CD4-positive, alpha-beta T cell treated with Interleukin-21 for 1 hour (primary cell): ENCODE data around the gene STAM2.
"Not testable (repeated sequence)": the region's sequence is repeated elsewhere in the genome, so short reads cannot be mapped to it uniquely, and the experiment has no call there.

Experiments
- DNase-seq: peaks from one replicate; pipeline ENCODE4 v3.0.0-alpha.2; 2020

STAM2 gene

GRCh38 chr2:152103271-152103670 is 72.3 kb downstream of the STAM2 start:
- DNase-seq, result no peak

GRCh38 chr2:152100961-152101360 is 74.6 kb downstream of the STAM2 start:
- DNase-seq, result no peak

GRCh38 chr2:152099367-152100050 is 76.1 kb downstream of the STAM2 start:
- no peak for DNase-seq

GRCh38 chr2:152098496-152099366 is 76.8 kb downstream of the STAM2 start, which contains the start of gene CACNB4:
Gene CACNB4, minus strand, starts transcription at chr2:152099044.
- no peak for DNase-seq

- no peak for DNase-seq
Observed at GRCh38 chr2:152097801-152098495, 77.6 kb downstream of the STAM2 start.

GRCh38 chr2:152097290-152097800 is 78.2 kb downstream of the STAM2 start:
- DNase-seq, result no peak

- DNase-seq, result no peak
Observed at GRCh38 chr2:152095146-152095545, 80.4 kb downstream of the STAM2 start.

- no peak for DNase-seq
Observed at GRCh38 chr2:152094014-152094413, 81.5 kb downstream of the STAM2 start.

- no peak for DNase-seq
Observed at GRCh38 chr2:152093464-152093863, 82.1 kb downstream of the STAM2 start.

- DNase-seq, result no peak
Observed at GRCh38 chr2:152092095-152092494, 83.5 kb downstream of the STAM2 start.

GRCh38 chr2:152090726-152091125 is 84.8 kb downstream of the STAM2 start:
- DNase-seq, result not testable (repeated sequence)

GRCh38 chr2:152089238-152089637 is 86.3 kb downstream of the STAM2 start:
- DNase-seq, result no peak

GRCh38 chr2:152088006-152088405 is 87.6 kb downstream of the STAM2 start:
- DNase-seq, result no peak

- no peak for DNase-seq
Observed at GRCh38 chr2:152086231-152086630, 89.3 kb downstream of the STAM2 start.

- no peak for DNase-seq
Observed at GRCh38 chr2:152084076-152084475, 91.5 kb downstream of the STAM2 start.

GRCh38 chr2:152083202-152083875 is 92.2 kb downstream of the STAM2 start:
- DNase-seq, result no peak

- no peak for DNase-seq
Observed at GRCh38 chr2:152078662-152079061, 96.9 kb downstream of the STAM2 start.

GRCh38 chr2:152078023-152078422 is 97.5 kb downstream of the STAM2 start:
- no peak for DNase-seq

- DNase-seq, result no peak
Observed at GRCh38 chr2:152075461-152076050, 100.0 kb downstream of the STAM2 start.

- no peak for DNase-seq
Observed at GRCh38 chr2:152072011-152072410, 103.6 kb downstream of the STAM2 start.

GRCh38 chr2:152071518-152071917 is 104.0 kb downstream of the STAM2 start:
- no peak for DNase-seq

GRCh38 chr2:152071092-152071491 is 104.5 kb downstream of the STAM2 start:
- no peak for DNase-seq
